G401.6 (cell line): ENCODE data around the gene WDR93.

Experiments used
- FAIRE-seq: peaks from 2 replicates; lab custom pipeline; 2012; peaks lifted over from hg19 to GRCh38; lab: Jason Lieb, UNC

Gene WDR93

GRCh38 chr15:89792106-89792805 is 101.6 kb downstream of the WDR93 start:
- FAIRE-seq = no peak
